Psoas muscle (tissue), 8 donors: ENCODE data around the gene ADRA2C. TPM values are rescaled to one million over a fixed set of nuclear protein-coding genes. Genes with fewer than 3 reads are reported as not detected.

Source experiments
- ATAC-seq, 4 donors: fragments of 200-7000 bp; cut with Tn5 transposase; one replicate each; pipeline ENCODE4 v1.9.1; 2020; ENCODE audit warnings: moderate library complexity in 3 of 4, mild to moderate bottlenecking in 2 of 4
- DNase-seq, 2 donors: peaks; one replicate each; pipeline ENCODE4 v3.0.0-alpha.2; 2020
- H3K27ac ChIP-seq: fragments of 200-600 bp; one replicate; pipeline ENCODE4 v1.8.0; 2022
- H3K27me3 ChIP-seq, 3 donors: fragments of 200-600 bp in 1 of 3; one replicate each; pipeline versions ENCODE4 v1.6.1 to v1.8.0; 2013 to 2022; ENCODE audit warnings: low read length in 2 of 3, mild to moderate bottlenecking in 2 of 3, moderate library complexity in 1 of 3; ENCODE audit not compliant: insufficient read depth in 3 of 3
- H3K36me3 ChIP-seq, 2 donors: fragments of 200-600 bp in 1 of 2; one replicate each; pipeline versions ENCODE4 v1.6.1 to v1.8.0; 2013 to 2022; ENCODE audit warnings: low read depth in 1 of 2, mild to moderate bottlenecking in 1 of 2, moderate library complexity in 1 of 2; ENCODE audit not compliant: insufficient read depth in 1 of 2
- H3K4me1 ChIP-seq: fragments of 200-600 bp; one replicate; pipeline ENCODE4 v1.8.0; 2022
- H3K4me3 ChIP-seq: fragments of 200-600 bp; one replicate; pipeline ENCODE4 v1.8.0; 2022; ENCODE audit warnings: mild to moderate bottlenecking
- H3K9me3 ChIP-seq: fragments of 200-600 bp; one replicate; pipeline ENCODE4 v1.8.0; 2022
- CTCF ChIP-seq: fragments of 200-600 bp; IDR thresholded peaks from one replicate; pipeline ENCODE4 v1.8.0; 2022; ENCODE audit warnings: antibody characterized with exemption
- whole genome bisulfite sequencing, 3 donors: extraction: QIAGEN DNeasy Blood & Tissue Kit; methylation state at CpG; one replicate each; pipeline versions ENCODE4 v1.1.6 to v1.1.7; 2013; 5-methylcytosine and 5-hydroxymethylcytosine counted together
- intact Hi-C, 2 donors: fragments of 100-400 bp; cut with DNase I; formaldehyde crosslinking; loops; one replicate each; pipeline versions ENCODE4 v1.11.0 to v1.14.2; 2022
- polyA plus RNA-seq, 3 donors: library from polyadenylated mRNA; stranded (reverse); fragments of 200-250 nt; gene quantifications; one replicate each; pipeline ENCODE4 v1.2.3, GENCODE V29; 2013
- total RNA-seq, 4 donors: library from RNA; stranded (reverse); fragmentation: NEBNext Ultra II Directional in 2 of 4; extraction: Animal tissue kit (Norgen Biotek cat#: 25700) in 2 of 4; gene quantifications; one replicate each; pipeline versions ENCODE4 v1.2.1 to v1.2.4, GENCODE V29; 2021 to 2023
- donor health status: healthy with polysubstance abuse.
- donor health status: DM: no; HTN: no; CAD: no; lungs with moderate emphysema.
- donor health status: Bipolar disorder and iron deficiency.
- donor health status: healthy.
- donor health status: DM: yes; HTN: yes; CAD: no.
- donor health status: DM: no; HTN: no; CAD: no.
- donor health status: DM: no; HTN: no; CAD: no.
- donor health status: DM: yes; HTN: yes; CAD: no.

Gene ADRA2C
- total and polyA plus RNA-seq, 7 donors: 1.8 to 5.0 (median 3.8) TPM

- intact Hi-C loops: no loop called here
- Histone ChIP-seq H3K27ac (no peak overlapping the region), H3K4me1 (no peaks in the 10 kb centered on the region), H3K36me3 (no peaks in the 10 kb centered on the region), H3K9me3 (no peaks in the 10 kb centered on the region), H3K4me3 (no peak overlapping the region), H3K27me3 (peaks cover 0 to 82% (median 35%) of the 10 kb centered on the region in 3 donors)
- WGBS, 3 donors: 60 to 63% (median 61%) methylated on average over 13 of the region's 13 CpGs
- DNase-seq (no peak), ATAC-seq (no peak)
- no peak for TF ChIP-seq CTCF
Observed at GRCh38 chr4:3770323-3771163, 4.4 kb downstream of the ADRA2C start.

DNA sequence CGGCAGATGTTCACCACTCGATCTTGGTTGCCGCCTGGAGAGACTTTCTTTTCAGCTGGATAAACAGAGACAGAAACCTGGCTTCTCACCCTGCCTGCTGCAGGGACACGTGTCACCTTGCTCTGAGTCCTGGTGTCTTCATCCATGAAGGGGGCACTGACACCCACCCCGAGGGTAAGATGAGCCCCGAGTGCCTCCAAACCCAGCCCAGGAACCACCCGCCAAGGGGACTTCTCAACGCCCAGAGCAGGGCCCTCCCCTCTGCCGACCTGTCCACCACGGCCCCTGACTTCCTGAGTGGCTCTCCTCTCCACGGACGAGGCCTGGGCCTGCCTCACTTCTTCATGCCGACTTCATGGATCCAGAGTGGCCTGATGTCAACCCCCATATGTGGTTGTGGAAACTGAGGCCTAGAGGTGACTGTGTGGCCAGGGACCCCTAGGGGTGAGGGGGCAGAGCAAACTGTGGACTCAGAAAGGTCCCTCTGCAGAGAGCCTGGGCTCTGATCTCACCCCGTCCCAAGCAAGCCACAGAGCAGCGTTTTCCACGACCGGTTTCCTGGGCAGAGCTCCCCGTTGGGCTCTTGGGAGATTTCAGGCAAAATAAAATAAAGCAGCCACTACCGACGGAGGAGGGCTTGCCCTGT is 5.1 kb downstream of the ADRA2C start:
- Histone ChIP-seq H3K4me3 (no peak overlapping the region), H3K36me3 (no peaks in the 10 kb centered on the region), H3K4me1 (no peaks in the 10 kb centered on the region), H3K27me3 (peaks cover 0 to 90% (median 35%) of the 10 kb centered on the region in 3 donors), H3K9me3 (no peaks in the 10 kb centered on the region), H3K27ac (no peak overlapping the region)
- 42 to 55% (median 46%) methylated on average over 20 of the region's 20 CpGs for WGBS, 3 donors
- intact Hi-C loops: no loop called here
- ATAC-seq (no peak), DNase-seq (no peak)
- TF ChIP-seq CTCF: no peak

GRCh38 chr4:3771939-3772495 is 5.8 kb downstream of the ADRA2C start:
- 34 to 44% (median 34%) methylated on average over 23 to 24 of the region's 24 CpGs for WGBS, 3 donors
- ATAC-seq: no peak
- no peak overlapping the region for H3K27ac ChIP-seq
- H3K27me3 ChIP-seq: peaks cover 0 to 89% (median 35%) of the 10 kb centered on the region in 3 donors
- DNase-seq: no peak
- no peaks in the 10 kb centered on the region for H3K36me3 ChIP-seq
- H3K9me3 ChIP-seq: no peaks in the 10 kb centered on the region
- no peak for TF ChIP-seq CTCF
- H3K4me3 ChIP-seq: no peak overlapping the region
- H3K4me1 ChIP-seq: no peaks in the 10 kb centered on the region
- intact Hi-C loops: no loop called here

- H3K27me3 ChIP-seq: peaks cover 0 to 85% (median 35%) of the 10 kb centered on the region in 3 donors
- no peak overlapping the region for H3K27ac ChIP-seq
- H3K36me3 ChIP-seq: no peaks in the 10 kb centered on the region
- ATAC-seq: no peak
- intact Hi-C loops: no loop called here
- TF ChIP-seq CTCF: no peak
- H3K4me3 ChIP-seq: no peak overlapping the region
- no peak for DNase-seq
- no peaks in the 10 kb centered on the region for H3K4me1 ChIP-seq
- H3K9me3 ChIP-seq: no peaks in the 10 kb centered on the region
- 34 to 46% (median 43%) methylated on average over 7 to 8 of the region's 8 CpGs for WGBS, 3 donors
Observed at GRCh38 chr4:3772632-3773031, 6.4 kb downstream of the ADRA2C start.
